Calu3 (cell line): Measurements from ENCODE around the gene GOLGA6L25. TPM values are rescaled to one million over a fixed set of nuclear protein-coding genes. Genes with fewer than 3 reads are reported as not detected.
"Not testable (repeated sequence)": the region's sequence is repeated elsewhere in the genome, so short reads cannot be mapped to it uniquely, and the experiment has no call there.

Source experiments
- BruUV-seq: library from RNA; stranded (reverse); fragments of 400-500 nt; replicated peaks from 2 replicates; lab custom pipeline; 2021; lab: Mats Ljungman, UMichigan
- CTCF ChIA-PET: fragments of 300-600 bp; sonication (Branson Sonifier 250); formaldehyde crosslinking; loops from one replicate; lab custom pipeline; 2022; ENCODE audit warnings: antibody characterized with exemption; lab: Charles Lee
- DNase-seq: peaks from one replicate; pipeline ENCODE4 v3.0.0; 2022
- H3K27ac Mint-ChIP-seq: one replicate; pipeline ENCODE4 v1.8.0; 2022; ENCODE audit warnings: mixed read lengths; ENCODE audit not compliant: unreplicated experiment
- H3K27me3 Mint-ChIP-seq: one replicate; pipeline ENCODE4 v1.8.0; 2022; ENCODE audit warnings: mixed read lengths; ENCODE audit not compliant: unreplicated experiment
- H3K36me3 Mint-ChIP-seq: one replicate; pipeline ENCODE4 v1.8.0; 2022; ENCODE audit warnings: mild to moderate bottlenecking, moderate library complexity, mixed read lengths; ENCODE audit not compliant: insufficient read depth, unreplicated experiment
- H3K4me1 Mint-ChIP-seq: one replicate; pipeline ENCODE4 v1.8.0; 2022; ENCODE audit warnings: mild to moderate bottlenecking, low read depth, mixed read lengths; ENCODE audit not compliant: unreplicated experiment
- H3K4me3 Mint-ChIP-seq: one replicate; pipeline ENCODE4 v1.8.0; 2022; ENCODE audit warnings: mild to moderate bottlenecking, low read depth, moderate library complexity, mixed read lengths; ENCODE audit not compliant: unreplicated experiment
- H3K9me3 Mint-ChIP-seq: one replicate; pipeline ENCODE4 v1.8.0; 2022; ENCODE audit warnings: low read depth, mixed read lengths; ENCODE audit not compliant: unreplicated experiment
- intact Hi-C: fragments of 100-400 bp; cut with micrococcal nuclease; formaldehyde crosslinking; loops from one replicate; pipeline ENCODE4 v1.10.0; 2022; ENCODE audit not compliant: unreplicated experiment
- total RNA-seq: library from RNA; stranded (reverse); gene quantifications from 2 replicates; pipeline ENCODE4 v1.2.3, GENCODE V29; 2022

The GOLGA6L25 gene
- total RNA-seq, 1 experiment from 2014 or later = not detected

- DNase-seq, H3K4me1 Mint-ChIP-seq, H3K9me3 Mint-ChIP-seq, H3K36me3 Mint-ChIP-seq, intact Hi-C loops, H3K4me3 Mint-ChIP-seq, H3K27ac Mint-ChIP-seq, BruUV-seq, H3K27me3 Mint-ChIP-seq, CTCF ChIA-PET: not testable (repeated sequence)
Measured at GRCh38 chr15:28593424-28594129, 40.2 kb downstream of the GOLGA6L25 start.

- H3K4me3 Mint-ChIP-seq, DNase-seq, H3K4me1 Mint-ChIP-seq, H3K36me3 Mint-ChIP-seq, H3K9me3 Mint-ChIP-seq, H3K27ac Mint-ChIP-seq, H3K27me3 Mint-ChIP-seq, BruUV-seq, intact Hi-C loops, CTCF ChIA-PET: not testable (repeated sequence)
Measured at GRCh38 chr15:28597471-28597870, 44.1 kb downstream of the GOLGA6L25 start.

GRCh38 chr15:28598209-28598608 lies 44.8 kb downstream of the GOLGA6L25 start:
- H3K27me3 Mint-ChIP-seq, CTCF ChIA-PET, H3K4me1 Mint-ChIP-seq, DNase-seq, H3K9me3 Mint-ChIP-seq, BruUV-seq, H3K36me3 Mint-ChIP-seq, intact Hi-C loops, H3K27ac Mint-ChIP-seq, H3K4me3 Mint-ChIP-seq: not testable (repeated sequence)

GRCh38 chr15:28602152-28602551 lies 48.8 kb downstream of the GOLGA6L25 start:
- H3K27me3 Mint-ChIP-seq, H3K36me3 Mint-ChIP-seq, CTCF ChIA-PET, intact Hi-C loops, BruUV-seq, H3K4me1 Mint-ChIP-seq, H3K9me3 Mint-ChIP-seq, H3K4me3 Mint-ChIP-seq, H3K27ac Mint-ChIP-seq, DNase-seq: not testable (repeated sequence)

Other genes starting within 250 kb of the GOLGA6L25 start
- 18.0 and 19.7 TPM in 2 replicates for gene HERC2, start 231.4 kb upstream of the GOLGA6L25 start, total RNA-seq
- not detected in 2 replicates for gene GOLGA6L24, start 195.5 kb upstream of the GOLGA6L25 start, total RNA-seq
- not detected in 2 replicates for gene GOLGA8F, start 174.9 kb upstream of the GOLGA6L25 start, total RNA-seq
- not detected in 2 replicates for gene GOLGA8G, start 20.6 kb upstream of the GOLGA6L25 start, total RNA-seq
- gene GOLGA8M, start 158.9 kb downstream of the GOLGA6L25 start, total RNA-seq = not detected in 2 replicates